Stimulated activated naive CD8-positive, alpha-beta T cell treated with anti-CD3 and anti-CD28 coated beads, Interleukin-15, Interleukin-2, amounts not matched to agents 100 U/mL and 50 U/mL, for 24 hours (primary cell): Measurements from ENCODE around the gene LYRM4.

Source experiments
- ATAC-seq: fragments of 150-1000 bp; cut with Tn5 transposase; one replicate; pipeline ENCODE4 v1.10.0; 2021
- DNase-seq: peaks from one replicate; pipeline ENCODE4 v3.0.0; 2021

The LYRM4 gene

DNA sequence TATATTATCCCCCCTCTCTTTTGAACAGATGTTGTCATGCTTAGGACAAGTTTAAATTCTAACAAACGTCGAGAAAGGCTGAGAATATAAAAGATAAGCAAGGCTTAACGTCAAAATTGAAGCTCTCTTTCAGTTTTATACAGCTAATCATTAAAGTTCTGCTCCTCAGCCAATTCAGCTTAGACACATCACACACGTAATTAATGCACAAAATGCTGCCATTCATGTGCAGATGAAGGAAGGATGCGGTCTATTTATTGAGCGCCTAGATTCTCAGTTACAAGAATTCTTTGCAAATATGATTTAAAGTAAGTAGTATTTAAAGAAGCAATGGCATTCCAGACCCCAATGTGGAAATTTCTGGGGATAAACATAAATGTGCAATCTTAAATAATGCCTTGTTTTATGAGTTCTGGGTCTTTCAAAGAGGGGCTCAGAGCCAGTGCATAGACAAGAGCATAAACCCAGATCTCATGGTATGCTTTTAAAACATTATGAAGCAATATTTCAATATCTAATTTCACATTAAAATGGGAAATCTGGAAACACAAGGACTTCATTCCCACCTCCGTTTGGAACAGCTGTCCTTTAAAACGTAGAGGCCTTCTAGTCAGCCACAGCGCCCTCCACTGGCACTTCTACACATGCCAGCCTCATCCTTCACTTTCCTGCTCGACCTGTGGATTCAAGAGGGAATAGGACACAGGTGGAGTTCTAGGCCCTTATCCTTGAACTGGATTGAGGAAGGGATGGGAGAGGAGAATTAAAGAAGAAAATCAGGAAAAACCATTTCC lies 85.8 kb downstream of the LYRM4 start:
- no peak for ATAC-seq

GRCh38 chr6:5174244-5174643 lies 86.5 kb downstream of the LYRM4 start:
- peak; percentile 97 for ATAC-seq
- peak; percentile 48 for DNase-seq

More for the DNA sequence above, 85.8 kb downstream of the LYRM4 start:
- DNase-seq: peak; percentile 34

- no peak for ATAC-seq
Measured at GRCh38 chr6:5173810-5174209, 86.9 kb downstream of the LYRM4 start.

DNA sequence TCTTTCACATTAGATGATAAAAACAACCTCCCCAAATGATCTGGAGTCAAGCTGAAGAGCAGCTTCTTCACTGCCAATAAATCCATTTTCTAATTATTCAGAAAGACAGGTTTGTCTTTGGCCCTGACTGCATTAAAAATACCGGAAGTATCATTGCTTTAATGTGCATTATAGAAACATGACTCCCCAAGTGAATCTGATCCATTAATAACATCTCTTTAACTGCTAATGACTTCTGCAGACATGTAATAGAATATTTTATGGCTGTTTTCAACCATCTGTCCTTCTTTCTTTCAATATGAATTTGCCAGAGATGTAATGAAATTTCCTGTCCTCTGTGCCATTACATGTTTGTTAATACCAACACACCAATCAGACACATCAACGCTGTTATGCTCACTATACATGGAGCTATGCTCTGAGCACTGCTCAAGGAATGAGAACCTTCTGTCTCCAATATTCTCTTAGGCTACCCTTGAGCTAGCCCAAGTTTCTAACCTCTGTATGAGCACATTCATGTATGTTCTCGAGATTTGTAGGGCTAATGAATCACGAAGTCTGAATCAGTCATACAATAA lies 87.8 kb downstream of the LYRM4 start:
- ATAC-seq (no peak), DNase-seq (no peak)

More at GRCh38 chr6:5173810-5174209, 86.9 kb downstream of the LYRM4 start:
- no peak for DNase-seq

DNA sequence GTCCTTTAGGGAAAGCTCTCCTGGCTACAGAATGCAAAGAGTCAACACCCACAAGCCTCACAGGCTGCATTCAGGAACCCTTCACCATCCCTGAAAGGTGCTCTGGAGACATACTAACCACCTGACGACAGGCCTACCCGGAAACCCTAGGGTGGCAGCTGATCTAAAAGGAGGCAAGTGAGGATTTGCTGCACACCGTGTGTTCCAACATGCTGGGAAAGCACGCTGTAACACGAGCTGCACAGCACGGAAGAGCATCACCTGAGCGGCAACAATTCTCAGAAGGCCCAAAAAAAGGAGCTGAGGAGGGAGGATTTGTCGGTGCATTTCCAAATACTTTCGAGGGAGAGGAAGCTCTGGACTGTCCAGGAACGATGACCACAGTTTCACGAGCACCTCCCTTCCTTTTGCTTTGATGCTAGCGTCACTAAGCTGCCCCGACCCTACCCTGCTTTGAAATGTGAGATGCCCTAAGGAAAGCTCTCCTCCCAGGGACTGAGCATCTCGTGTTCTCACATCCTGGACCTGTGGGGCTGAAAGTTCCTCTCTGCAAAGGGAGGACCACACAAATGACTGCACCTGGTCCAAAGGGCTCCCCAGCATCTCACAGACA lies 88.6 kb downstream of the LYRM4 start:
- DNase-seq (no peak), ATAC-seq (no peak)

GRCh38 chr6:5167501-5167900 lies 93.2 kb downstream of the LYRM4 start:
- DNase-seq (no peak), ATAC-seq (no peak)

GRCh38 chr6:5164092-5164491 lies 96.7 kb downstream of the LYRM4 start:
- no peak for ATAC-seq
- DNase-seq: no peak

DNA sequence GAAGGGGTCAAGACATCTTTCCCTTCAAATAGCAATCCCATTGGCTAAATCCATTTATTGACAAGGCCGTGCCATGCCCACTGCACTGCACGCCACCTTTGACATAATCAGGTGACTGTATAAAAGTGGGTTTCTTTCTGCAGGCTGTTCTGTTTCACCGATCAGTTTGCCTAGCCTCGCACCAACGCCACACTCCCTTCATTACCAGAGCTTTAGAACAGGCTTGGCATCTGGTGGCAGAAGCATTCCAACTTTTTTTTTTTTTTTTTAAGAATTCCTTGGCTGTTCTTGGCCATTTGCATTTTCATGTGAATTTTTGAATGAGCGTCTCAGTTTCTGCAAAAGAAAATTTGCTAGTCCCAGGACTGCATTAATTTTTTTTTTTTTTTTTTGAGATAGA lies 97.5 kb downstream of the LYRM4 start:
- DNase-seq (no peak), ATAC-seq (no peak)

DNA sequence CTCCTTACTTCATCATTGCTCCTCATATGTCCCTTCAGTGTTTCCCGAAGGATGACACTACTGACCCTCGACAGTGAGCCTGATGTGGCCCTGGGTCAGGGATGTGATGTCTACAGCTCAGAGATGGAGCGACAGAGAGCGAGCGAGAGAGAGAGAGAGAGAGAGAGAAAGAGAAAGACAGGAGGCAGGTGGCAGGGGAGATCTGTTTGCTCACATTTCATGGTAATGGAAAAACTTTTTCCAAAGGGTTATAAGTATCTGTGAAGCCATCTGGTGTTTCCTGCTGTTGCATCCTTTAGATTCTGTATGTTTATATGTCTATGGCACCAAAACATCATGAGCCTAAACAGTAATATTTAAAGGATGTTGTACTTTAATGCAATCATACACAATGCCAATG lies 98.4 kb downstream of the LYRM4 start:
- DNase-seq (no peak), ATAC-seq (no peak)

GRCh38 chr6:5160206-5160605 lies 100.5 kb downstream of the LYRM4 start:
- ATAC-seq (no peak), DNase-seq (no peak)

GRCh38 chr6:5159162-5159561 lies 101.6 kb downstream of the LYRM4 start:
- DNase-seq: no peak
- ATAC-seq: no peak

GRCh38 chr6:5158180-5158579 lies 102.6 kb downstream of the LYRM4 start:
- ATAC-seq (no peak), DNase-seq (no peak)

- ATAC-seq (no peak), DNase-seq (no peak)
Measured at GRCh38 chr6:5157621-5158138, 103.1 kb downstream of the LYRM4 start.

DNA sequence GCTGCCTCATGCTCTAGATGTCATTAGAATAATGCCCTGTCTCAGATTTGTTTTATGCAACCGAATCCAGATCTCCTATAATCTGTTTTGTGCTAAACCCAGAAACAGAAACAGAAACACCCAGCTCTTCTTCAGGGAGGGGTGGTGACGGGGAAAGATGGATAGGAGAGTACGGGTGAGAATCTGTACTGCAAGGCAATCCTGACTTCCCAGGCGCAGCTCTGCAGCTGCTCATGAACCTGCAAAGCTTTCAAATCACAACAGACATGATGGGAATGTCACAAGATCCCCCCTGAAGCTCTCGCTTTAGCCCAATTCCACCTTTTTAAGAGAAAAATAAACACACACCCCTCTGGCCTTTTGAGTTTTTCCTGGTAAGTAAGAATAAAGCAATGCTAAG lies 104.1 kb downstream of the LYRM4 start:
- no peak for ATAC-seq
- DNase-seq: no peak

GRCh38 chr6:5155906-5156305 lies 104.8 kb downstream of the LYRM4 start:
- DNase-seq: no peak
- no peak for ATAC-seq

- ATAC-seq (no peak), DNase-seq (no peak)
Measured at GRCh38 chr6:5153186-5153585, 107.6 kb downstream of the LYRM4 start.

DNA sequence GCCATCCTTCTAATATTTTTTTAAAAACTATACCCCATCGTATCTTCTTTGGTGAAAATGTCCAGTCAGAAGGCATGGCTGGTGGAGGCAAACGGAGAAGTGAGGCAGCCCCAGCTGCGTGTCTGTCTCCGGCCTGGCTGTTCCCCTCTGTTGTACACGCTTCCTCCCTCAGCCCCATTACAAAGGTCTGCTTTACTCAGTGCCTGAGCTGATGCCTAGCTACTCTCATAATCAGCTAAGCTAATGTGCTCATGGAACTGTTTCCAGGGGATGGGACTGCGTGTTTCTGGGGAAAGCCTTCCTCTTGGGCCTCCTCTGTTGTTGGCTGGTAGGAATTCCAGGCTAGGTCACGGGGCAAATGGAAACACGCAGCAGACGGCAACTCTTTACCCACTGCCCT lies 108.3 kb downstream of the LYRM4 start:
- no peak for ATAC-seq
- no peak for DNase-seq

GRCh38 chr6:5151955-5152401 lies 108.8 kb downstream of the LYRM4 start:
- DNase-seq (no peak), ATAC-seq (no peak)

DNA sequence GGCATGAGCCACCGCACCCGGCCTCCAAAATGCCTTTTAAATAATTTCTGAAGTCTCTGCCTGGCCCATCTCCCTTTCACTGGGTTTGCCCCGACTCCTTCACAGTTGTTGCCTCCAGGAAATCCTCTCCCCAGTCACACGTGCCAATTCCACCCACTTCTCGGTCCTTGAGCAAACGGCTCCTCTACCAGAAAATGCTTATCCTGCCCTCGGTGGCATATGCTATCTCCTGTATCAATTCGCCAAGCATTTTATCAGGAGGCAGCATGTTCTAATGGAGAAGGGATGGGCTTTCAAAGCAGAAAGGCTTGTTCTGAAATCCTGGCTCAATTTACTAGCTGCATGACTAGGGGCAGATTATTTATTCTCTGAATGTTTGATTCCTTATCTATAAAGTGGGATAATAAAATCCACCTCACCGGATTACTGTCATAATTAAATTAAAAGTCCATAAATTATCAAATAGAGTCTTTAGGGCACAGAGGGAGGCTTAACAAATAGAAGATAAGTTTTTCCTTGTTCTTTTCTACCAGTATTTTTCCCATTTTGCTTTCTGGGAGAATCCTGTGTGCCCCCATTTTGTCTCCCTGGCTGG lies 109.3 kb downstream of the LYRM4 start:
- no peak for ATAC-seq

DNA sequence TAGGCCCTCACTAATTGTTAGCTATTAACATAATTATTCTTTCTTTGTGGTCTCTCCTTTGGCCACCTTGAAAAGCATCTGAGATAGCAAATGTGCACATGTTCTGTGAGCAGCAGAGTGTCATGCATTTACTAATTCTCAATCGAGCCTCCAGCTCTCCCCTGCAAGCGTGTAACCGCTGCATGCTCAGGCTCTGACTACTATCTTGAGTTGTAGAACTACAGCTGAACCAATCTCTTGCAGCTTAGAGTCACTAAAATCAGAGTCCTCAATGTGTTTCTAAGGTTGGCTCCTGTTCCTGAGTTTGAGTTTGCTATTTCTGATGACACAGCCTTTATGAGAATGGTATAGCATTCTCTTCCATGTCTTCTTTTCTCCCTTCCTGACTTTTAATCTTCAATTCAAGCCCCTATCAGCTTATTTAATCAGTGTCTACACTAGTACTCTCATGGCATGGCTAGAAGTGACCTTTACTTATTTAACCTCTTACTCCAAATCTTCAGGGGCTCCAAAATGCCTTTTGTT lies 110.1 kb downstream of the LYRM4 start:
- no peak for ATAC-seq

More for the DNA sequence above, 109.3 kb downstream of the LYRM4 start:
- no peak for DNase-seq

DNA sequence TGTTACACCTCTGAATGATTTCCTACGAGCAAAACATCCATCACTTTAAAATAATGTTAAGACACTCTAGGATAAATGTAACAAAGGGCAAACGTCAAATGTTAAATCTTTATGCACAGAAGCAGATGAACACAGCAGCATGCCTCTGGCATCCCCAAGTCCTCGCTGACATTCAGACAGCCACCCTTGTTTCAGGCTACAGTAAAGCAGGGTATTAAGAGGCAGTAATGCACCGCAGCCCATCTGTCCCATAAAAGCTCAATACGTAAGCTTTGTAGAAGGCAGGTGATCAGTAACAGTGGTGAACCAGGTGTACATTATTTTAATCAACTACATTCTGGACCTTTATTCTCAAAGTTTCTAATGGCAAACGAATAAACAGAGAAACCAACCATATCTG lies 110.9 kb downstream of the LYRM4 start:
- DNase-seq (no peak), ATAC-seq (no peak)

More for the DNA sequence above, 110.1 kb downstream of the LYRM4 start:
- DNase-seq: no peak

DNA sequence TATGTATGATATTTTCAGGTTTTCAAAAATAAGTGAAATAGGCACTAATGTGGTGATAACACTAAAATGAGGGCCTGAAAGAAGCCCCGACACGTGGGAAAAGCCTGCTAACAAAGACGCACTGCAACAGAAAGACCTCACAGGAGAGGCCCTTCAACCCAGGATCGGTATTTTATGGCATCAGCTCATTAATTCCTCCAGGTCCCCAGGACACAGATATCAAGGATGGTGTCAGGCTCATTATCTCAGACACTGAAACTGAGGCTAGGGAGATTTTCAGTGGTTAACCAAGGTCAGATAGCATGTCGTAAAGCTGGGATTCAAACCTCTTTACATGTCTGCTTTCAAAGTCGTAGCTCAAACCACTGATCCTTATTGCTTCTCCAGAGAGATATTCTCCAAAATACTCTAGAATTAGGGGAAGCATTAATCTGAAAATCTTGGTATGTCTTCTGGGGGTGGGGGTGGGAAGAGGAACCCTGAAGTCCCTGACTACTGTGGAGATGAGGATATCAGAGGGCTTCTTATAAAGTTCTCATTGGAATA lies 111.5 kb downstream of the LYRM4 start:
- ATAC-seq: no peak
- DNase-seq: no peak
